SJSA1 (cell line): ENCODE data around the gene SPINDOC. TPM values are rescaled to one million over a fixed set of nuclear protein-coding genes. Genes with fewer than 3 reads are reported as not detected.

Experiments
- DNase-seq, 2 experiments: peaks; one replicate each; pipeline ENCODE4 v3.0.0-alpha.2; 2015 to 2020; ENCODE audit warnings: low spot score in 2 of 2, low read depth in 1 of 2
- H3K27ac ChIP-seq: fragments of 250-450 bp; sonication (Bioruptor Pico); 2 replicates; pipeline ENCODE4 v1.5.1; 2020; ENCODE audit warnings: mild to moderate bottlenecking, moderate library complexity
- H3K27me3 ChIP-seq: fragments of 250-450 bp; sonication (Bioruptor Pico); replicated peaks from 2 replicates; pipeline ENCODE4 v1.5.1; 2020; ENCODE audit warnings: mild to moderate bottlenecking, moderate library complexity
- H3K36me3 ChIP-seq: fragments of 250-450 bp; sonication (Bioruptor Pico); 2 replicates; pipeline ENCODE4 v1.5.1; 2020; ENCODE audit warnings: mild to moderate bottlenecking
- H3K4me1 ChIP-seq: fragments of 250-450 bp; sonication (Bioruptor Pico); replicated peaks from 2 replicates; pipeline ENCODE4 v1.6.1; 2021; ENCODE audit warnings: mild to moderate bottlenecking
- H3K4me3 ChIP-seq: fragments of 250-450 bp; sonication (Bioruptor Pico); 2 replicates; pipeline ENCODE4 v1.5.1; 2020; ENCODE audit warnings: mild to moderate bottlenecking
- H3K9me3 ChIP-seq: fragments of 250-450 bp; sonication (Bioruptor Pico); replicated peaks from 2 replicates; pipeline ENCODE4 v1.5.1; 2020; ENCODE audit warnings: mild to moderate bottlenecking
- total RNA-seq: library from RNA; depleted of rRNA; stranded (reverse); fragments of >200 nt; shearing (Covaris generic); gene quantifications from 2 replicates; pipeline ENCODE4 v1.2.3, GENCODE V29; 2014

The SPINDOC gene
- total RNA-seq, 1 experiment from 2014 or later = 89.3 TPM

- Histone ChIP-seq H3K4me3 (no peak overlapping the region), H3K9me3 (no peaks in the 10 kb centered on the region), H3K27ac (no peak overlapping the region), H3K36me3 (peaks cover 30% of the 10 kb centered on the region), H3K4me1 (peaks cover 7% of the 10 kb centered on the region; the same call in 1 of the 2 replicates), H3K27me3 (no peaks in the 10 kb centered on the region)
- no peak for DNase-seq
These were observed 19.1 kb downstream of the SPINDOC start for GRCh38 chr11:63832336-63832735.

DNA sequence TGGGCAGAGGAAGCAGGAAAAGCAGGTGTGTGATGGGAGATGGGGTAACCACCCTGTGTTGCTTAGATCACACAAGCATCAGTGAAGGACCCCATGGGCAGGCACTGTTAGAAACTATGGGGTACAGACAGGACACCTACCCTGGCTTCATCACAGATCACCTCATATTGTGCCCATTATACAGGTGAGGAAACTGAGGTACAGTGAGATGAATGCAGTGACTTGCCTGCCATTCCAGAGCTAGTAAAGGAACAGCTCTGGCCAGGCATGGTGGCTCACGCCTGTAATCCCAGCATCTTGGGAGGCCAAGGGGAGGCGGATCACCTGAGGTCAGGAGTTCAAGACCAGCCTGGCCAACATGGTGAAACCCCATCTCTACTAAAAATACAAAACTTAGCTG, 19.8 kb downstream of the SPINDOC start:
- Histone ChIP-seq H3K27ac (no peak overlapping the region), H3K4me3 (no peak overlapping the region), H3K36me3 (peaks cover 25% of the 10 kb centered on the region), H3K4me1 (peaks cover 11% of the 10 kb centered on the region), H3K27me3 (no peaks in the 10 kb centered on the region), H3K9me3 (no peaks in the 10 kb centered on the region)
- no peak for DNase-seq

DNA sequence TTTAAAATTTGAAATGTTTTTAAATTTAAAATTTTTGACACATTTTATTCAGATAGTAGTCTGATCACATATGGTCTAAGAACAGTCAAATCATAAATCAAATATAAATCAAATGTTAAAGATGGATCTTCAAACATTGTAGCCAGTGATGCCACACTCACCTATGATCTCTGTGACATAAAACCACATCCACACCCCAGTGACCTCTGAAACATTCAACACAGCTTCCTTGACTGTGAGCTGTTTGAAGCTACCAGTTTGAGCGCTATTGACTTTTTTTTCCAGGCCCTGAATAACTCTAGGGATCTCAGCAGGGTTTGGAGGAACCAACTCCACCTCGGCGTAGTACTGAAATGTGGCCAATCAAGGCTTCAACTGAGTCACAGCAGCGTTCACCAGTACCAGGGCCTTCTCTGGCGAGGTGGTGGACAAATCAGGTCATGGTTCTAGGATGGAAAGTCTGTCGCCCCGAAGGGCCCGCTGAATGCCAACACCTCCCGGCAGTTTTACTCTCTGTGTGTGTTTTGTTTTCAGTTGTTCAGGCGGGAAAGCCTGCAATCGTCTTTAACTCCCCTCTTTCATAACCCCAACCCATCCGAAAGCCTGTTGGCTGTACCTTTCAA, 21.4 kb downstream of the SPINDOC start:
- Histone ChIP-seq H3K27ac (no peak overlapping the region), H3K36me3 (peaks cover 17% of the 10 kb centered on the region), H3K4me1 (peaks cover 15% of the 10 kb centered on the region), H3K9me3 (no peaks in the 10 kb centered on the region), H3K4me3 (no peak overlapping the region), H3K27me3 (no peaks in the 10 kb centered on the region)
- DNase-seq = no peak

- Histone ChIP-seq H3K27me3 (no peaks in the 10 kb centered on the region), H3K36me3 (peaks cover 15% of the 10 kb centered on the region), H3K4me3 (no peak overlapping the region), H3K9me3 (no peaks in the 10 kb centered on the region), H3K4me1 (peaks cover 15% of the 10 kb centered on the region), H3K27ac (no peak overlapping the region)
- DNase-seq = no peak
These were observed 21.9 kb downstream of the SPINDOC start for GRCh38 chr11:63835158-63835545.

DNA sequence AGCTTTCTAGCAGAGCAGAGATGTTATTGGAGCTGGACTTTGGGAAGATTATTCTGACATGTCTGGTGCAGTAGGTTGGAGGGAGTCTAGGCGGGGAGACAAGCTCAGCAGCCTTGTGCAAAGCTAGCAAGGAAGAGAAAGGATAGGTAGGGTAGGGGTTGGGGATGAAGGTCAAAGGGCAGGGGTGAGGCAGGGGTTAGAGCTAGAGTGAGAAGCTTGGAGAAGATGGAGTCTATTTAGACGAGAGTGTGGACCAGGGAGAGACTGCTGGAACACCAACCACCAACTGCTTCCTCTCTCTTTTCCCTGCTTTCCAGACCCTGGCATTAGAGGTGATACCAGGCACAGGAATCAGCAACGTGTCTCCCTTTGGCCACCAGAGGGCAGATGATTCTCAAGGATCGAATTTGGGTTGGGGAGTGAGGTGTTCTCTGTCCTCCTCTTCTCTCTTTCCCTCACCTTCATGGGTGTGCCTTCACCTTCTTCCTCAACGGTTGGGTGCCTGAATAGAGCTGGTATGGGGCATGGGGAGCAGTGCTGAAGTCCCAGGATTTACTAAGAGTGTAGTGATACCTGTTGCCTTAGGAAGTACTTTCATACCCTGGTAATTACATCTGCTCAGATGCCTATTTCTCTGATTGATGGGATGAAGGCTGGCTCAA, 23.9 kb downstream of the SPINDOC start:
- Histone ChIP-seq H3K27ac (no peak overlapping the region), H3K36me3 (peaks cover 27% of the 10 kb centered on the region), H3K4me3 (no peak overlapping the region), H3K9me3 (no peaks in the 10 kb centered on the region), H3K27me3 (no peaks in the 10 kb centered on the region), H3K4me1 (peaks cover 33% of the 10 kb centered on the region)
- DNase-seq = peak; percentile 81

DNA sequence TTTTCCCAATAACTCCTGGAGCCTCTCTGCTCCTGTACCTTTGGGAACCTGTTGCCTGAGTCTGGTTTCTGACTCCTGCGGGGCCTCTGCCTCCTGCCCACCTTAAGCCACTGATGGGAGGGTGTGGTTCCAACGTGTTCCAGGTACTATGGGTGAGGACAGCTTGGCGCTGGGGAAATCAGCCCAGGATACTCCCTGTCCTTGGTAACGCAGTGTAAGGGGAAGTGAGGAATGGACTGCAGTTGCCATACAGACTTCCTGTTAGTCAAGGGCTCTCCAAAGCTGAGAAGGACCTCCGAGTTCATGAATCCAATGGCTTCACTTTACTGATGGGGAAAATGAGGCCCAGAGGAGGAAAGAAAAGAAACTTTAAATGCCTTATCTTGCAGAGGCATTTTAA, 24.5 kb downstream of the SPINDOC start:
- Histone ChIP-seq H3K9me3 (no peaks in the 10 kb centered on the region), H3K27ac (no peak overlapping the region), H3K4me1 (peaks cover 33% of the 10 kb centered on the region), H3K36me3 (peaks cover 33% of the 10 kb centered on the region), H3K27me3 (no peaks in the 10 kb centered on the region), H3K4me3 (no peak overlapping the region)
- no peak for DNase-seq

GRCh38 chr11:63838150-63838677, 25.0 kb downstream of the SPINDOC start:
- Histone ChIP-seq H3K9me3 (no peaks in the 10 kb centered on the region), H3K36me3 (peaks cover 38% of the 10 kb centered on the region), H3K27ac (peak overlapping the region; percentile 2; the same call in 1 of the 2 replicates), H3K4me1 (peaks cover 33% of the 10 kb centered on the region), H3K27me3 (no peaks in the 10 kb centered on the region), H3K4me3 (peak overlapping the region; percentile 96)
- DNase-seq = no peak

DNA sequence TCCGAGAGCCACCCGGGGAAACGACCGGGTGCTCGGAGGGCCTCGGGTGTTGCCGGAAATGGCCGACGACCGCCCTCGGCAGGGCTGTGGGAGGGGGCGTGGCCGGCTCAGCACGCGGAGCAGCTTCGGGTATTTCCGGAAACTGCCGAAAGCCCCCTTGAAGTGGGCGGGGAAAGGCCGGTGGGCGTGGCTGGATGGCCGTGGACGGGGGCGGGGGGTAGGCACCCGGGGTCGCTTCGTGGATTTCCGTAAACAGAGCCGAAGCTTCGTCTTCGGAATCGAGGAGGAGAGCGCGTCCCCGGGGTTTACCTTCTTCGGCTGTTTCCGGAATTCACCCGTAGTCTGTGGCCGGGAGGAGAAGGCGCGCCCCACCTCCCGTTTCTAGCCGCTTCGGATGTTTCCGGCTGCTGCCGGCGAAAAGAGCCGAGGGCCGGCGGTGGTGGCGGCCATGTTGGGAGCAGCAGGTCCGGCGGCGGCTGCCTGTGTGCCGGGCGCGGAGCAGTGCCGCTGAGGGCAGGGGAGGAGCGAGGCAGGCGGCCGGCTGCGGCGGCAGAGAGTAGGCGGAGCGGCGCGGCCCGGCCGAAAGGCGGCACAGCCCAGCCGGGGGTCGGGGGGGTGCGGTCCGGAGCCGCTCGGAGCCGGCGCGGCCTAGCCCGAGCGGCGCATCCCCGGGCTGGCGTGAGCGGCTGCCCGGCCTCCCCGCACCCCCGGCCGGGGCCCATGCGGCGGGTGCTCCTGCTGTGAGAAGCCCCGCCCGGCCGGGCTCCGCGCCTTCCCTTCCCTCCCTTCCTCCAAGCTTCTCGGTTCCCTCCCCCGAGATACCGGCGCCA, 25.6 kb downstream of the SPINDOC start, which contains the start of gene MARK2:
MARK2 (plus strand) TSS at position 433 of the 830 bp plus-strand sequence; CDS start at position 830, 397 bp downstream.
- H3K9me3 ChIP-seq = no peaks in the 10 kb centered on the region
- H3K27ac ChIP-seq = peak within 1 kb of the TSS; percentile 62
- peak; percentile 99 to 100 for DNase-seq
- no peaks in the 10 kb centered on the region for H3K27me3 ChIP-seq
- H3K4me3 ChIP-seq = peak within 1 kb of the TSS; percentile 96
- H3K36me3 ChIP-seq = peaks cover 42% of the 10 kb centered on the region
- H3K4me1 ChIP-seq = peaks cover 33% of the 10 kb centered on the region

DNA sequence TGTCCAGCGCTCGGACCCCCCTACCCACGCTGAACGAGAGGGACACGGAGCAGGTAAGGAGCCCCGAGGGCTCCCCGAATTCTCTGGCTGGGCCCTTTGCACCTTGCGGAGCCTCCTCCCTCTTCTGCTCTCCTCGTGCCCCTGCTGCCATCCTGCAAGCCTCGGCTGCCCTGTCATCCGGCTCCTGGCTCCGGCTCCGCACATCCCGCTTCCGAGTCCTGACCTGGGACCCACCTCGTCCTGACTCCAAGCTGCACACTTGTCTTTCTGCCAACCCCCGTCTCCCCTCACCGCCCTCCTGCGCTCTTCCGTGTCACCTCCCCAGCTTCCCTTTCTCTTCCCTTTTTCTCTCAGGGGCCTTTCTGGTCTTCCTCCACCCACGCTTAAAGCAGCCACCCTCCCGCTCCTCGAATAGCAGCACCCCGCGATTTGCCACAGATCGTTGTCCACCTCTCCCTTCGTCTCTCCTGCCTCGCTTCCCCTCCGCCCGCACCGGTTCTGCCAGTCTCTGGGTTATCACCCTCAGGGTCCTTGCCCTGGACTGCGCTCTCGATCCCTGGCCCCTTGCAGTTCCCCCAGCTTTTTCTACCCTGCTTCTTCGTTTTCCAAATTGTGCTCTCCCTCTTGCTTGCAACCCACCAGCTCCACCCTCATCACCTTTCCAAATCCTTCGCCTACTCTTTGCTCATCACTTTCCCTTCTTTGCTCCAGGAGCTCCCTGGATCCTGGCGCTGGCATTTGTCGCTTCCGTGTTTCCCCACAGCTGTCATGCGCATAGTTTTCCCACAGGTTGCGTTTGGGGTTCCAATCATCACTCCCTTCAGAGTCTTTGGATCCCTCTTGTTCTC, 26.5 kb downstream of the SPINDOC start:
- peaks cover 36% of the 10 kb centered on the region for H3K4me1 ChIP-seq
- H3K9me3 ChIP-seq = no peaks in the 10 kb centered on the region
- peaks cover 50% of the 10 kb centered on the region for H3K36me3 ChIP-seq
- peak in 1 of 2 experiments; percentile 57 for DNase-seq
- no peaks in the 10 kb centered on the region for H3K27me3 ChIP-seq
- peak overlapping the region; percentile 62 for H3K27ac ChIP-seq
- peak overlapping the region; percentile 96 for H3K4me3 ChIP-seq

DNA sequence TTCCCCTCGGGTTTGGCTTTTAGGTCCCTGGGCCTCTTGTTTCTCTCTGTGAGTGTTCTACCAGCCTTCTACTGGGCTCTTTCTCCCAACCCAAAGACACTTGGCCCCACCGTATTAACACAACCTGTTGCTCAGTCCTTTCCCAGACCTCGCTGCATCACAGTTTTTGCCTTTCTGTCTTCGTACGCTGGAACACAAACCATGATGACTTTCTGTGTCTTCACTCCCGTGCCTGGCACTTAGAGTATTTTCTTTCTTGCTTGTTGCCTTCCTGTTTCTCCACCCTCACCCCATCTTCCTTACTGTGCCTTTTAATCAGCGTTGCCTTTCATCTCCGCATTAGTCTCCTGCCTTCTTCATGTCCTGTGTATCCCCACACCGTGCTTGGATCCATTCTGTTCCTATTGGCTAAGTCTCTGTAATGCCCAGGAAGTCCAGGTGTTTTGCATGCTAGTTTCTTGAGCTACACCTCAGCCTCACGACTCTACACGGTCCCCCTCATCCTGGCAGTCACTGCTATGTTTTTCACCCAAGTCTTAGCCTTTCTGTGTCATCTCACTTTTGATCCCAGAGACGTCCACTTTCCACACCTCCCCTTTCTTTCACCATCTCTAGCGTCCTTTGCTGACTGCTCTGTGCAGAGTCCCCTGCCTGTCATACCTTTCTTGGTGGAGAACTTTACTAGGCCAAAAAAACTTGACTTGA, 27.3 kb downstream of the SPINDOC start:
- Histone ChIP-seq H3K27ac (peak overlapping the region; percentile 17), H3K4me1 (peaks cover 44% of the 10 kb centered on the region), H3K9me3 (no peaks in the 10 kb centered on the region), H3K4me3 (peak overlapping the region; percentile 96), H3K36me3 (peaks cover 56% of the 10 kb centered on the region), H3K27me3 (no peaks in the 10 kb centered on the region)
- no peak for DNase-seq

DNA sequence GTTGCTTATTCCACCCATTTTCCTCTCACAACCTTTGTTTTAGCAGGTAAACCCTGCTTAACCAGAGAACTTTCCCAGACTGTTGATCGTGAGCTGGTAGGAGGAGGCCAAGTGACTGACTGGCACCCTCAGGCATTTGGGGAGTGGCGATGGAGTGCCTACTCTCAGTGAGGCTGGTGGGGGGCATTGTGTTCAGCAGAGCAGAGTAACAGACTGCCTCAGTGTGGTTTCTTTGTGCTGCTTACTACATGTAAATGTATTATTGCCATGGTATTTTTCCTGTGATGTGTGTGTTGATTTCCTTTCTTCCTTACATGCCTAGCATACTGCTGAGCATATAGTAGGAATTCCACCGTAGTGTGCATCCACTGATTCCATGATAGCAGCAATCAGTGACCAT, 28.3 kb downstream of the SPINDOC start:
- DNase-seq = peak; percentile 63 to 84
- peak overlapping the region; percentile 57 for H3K27ac ChIP-seq
- peaks cover 66% of the 10 kb centered on the region for H3K36me3 ChIP-seq
- H3K4me1 ChIP-seq = peaks cover 47% of the 10 kb centered on the region
- no peaks in the 10 kb centered on the region for H3K27me3 ChIP-seq
- H3K4me3 ChIP-seq = no peak overlapping the region
- H3K9me3 ChIP-seq = no peaks in the 10 kb centered on the region

DNA sequence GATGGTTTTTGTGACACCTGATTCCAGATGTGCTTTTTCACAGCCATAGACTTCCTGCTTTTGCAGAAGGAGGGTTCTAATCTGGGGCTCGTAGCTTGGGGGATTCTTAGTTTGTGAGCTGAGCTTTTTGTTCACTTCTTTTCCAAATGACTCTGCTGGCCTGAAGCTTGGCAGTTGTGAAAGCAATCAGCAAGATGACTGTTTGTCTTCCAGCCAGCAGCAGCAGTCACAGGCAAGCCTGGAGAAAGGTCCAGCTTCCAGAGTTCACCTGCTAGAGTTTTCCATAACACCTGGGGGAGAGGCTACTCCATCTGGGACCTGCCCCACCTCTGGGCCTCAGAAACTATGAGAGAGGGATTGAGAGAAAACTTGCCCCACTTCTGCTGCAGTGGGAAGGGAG, 29.8 kb downstream of the SPINDOC start:
- Histone ChIP-seq H3K9me3 (no peaks in the 10 kb centered on the region), H3K27ac (no peak overlapping the region)

More for the DNA sequence above, 29.8 kb downstream of the SPINDOC start:
- Histone ChIP-seq H3K4me1 (peaks cover 42% of the 10 kb centered on the region), H3K4me3 (no peak overlapping the region), H3K27me3 (no peaks in the 10 kb centered on the region), H3K36me3 (peaks cover 75% of the 10 kb centered on the region)
- no peak for DNase-seq
